Measurements from ENCODE around the gene KCNA3. TPM values are rescaled to one million over a fixed set of nuclear protein-coding genes. Genes with fewer than 3 reads are reported as not detected.
A peak's percentile ranks its signal among the peaks of the same experiment; 100 is the strongest.

KCNA3 gene
- total and polyA plus RNA-seq, 3 donors from 2014 or later: 1.3 to 6.7 (median 3.4) TPM

DNA sequence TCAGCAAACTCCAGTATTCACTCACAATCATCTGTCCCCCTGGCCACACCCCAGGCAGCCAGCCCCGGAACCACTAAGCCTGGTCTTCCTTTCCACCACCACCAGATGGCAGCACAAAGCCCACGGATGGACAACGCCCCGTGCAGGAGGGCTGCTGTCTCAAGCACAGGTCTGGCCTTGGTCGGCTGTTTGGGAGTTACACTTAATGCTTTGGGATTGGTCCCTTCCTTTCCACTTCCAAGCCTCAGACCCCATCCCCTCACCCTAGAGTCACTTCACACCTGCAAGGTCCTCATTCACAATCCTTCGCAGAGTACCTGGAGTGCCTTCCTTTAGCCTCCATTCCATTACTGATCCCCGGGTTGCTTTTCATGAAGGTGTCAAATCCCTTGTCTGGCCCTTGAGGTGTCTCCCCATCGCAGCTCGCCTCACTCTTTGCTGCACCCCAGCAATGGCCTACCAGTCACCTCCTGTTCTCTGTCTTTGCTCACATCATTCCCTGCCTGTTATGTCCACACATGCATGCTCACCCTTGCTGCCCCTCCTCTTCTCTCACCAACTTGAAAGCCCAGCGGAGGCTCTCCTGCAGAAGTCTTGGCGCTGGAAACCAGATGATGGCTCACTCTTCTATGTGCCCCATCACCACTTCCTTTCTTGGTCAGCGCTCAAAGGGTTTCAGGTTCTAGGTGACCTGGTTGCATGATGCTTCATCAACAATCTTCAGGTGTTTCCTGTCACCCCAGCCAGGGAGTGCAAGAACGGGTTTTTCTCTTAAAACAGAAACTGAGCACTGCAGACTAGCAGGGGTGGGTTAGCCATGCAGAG is 43.7 kb downstream of the KCNA3 start:
- H3K9me3 ChIP-seq: no peaks in the 10 kb centered on the region
- no peak overlapping the region for H3K27ac ChIP-seq
- TF ChIP-seq POLR2A (IDR thresholded peaks at IDR 0.05): no peak
- peak; percentile 57 to 82 (median 66) for TF ChIP-seq CTCF (IDR thresholded peaks at IDR 0.05)
- H3K27me3 ChIP-seq: no peaks in the 10 kb centered on the region
- H3K4me1 ChIP-seq: peaks cover 5% of the 10 kb centered on the region
- intact Hi-C loops (cut with DNase I; ENCODE audit: low total_unique reads): loop anchor here (5.0 kb wide), 1 partner anchor 136 kb away; no protein-coding TSS in a partner anchor
- no peaks in the 10 kb centered on the region for H3K36me3 ChIP-seq (ENCODE audit: low read depth, missing control alignments)
- DNase-seq: peak; percentile 84
- WGBS, 2 donors: 37 to 44% methylated on average over 13 of the region's 13 CpGs
- no peak overlapping the region for H3K4me3 ChIP-seq

GRCh38 chr1:110628323-110629105 is 46.2 kb downstream of the KCNA3 start:
- no peak for TF ChIP-seq CTCF (IDR thresholded peaks at IDR 0.05)
- no peak for TF ChIP-seq POLR2A (IDR thresholded peaks at IDR 0.05)
- intact Hi-C loops (cut with DNase I; ENCODE audit: low total_unique reads): no loop called here
- no peak overlapping the region for H3K4me3 ChIP-seq
- no peaks in the 10 kb centered on the region for H3K9me3 ChIP-seq
- H3K4me1 ChIP-seq: no peaks in the 10 kb centered on the region
- 81 to 83% methylated on average over 6 of the region's 6 CpGs for WGBS, 2 donors
- no peaks in the 10 kb centered on the region for H3K27me3 ChIP-seq
- H3K36me3 ChIP-seq (ENCODE audit: low read depth, missing control alignments): no peaks in the 10 kb centered on the region
- DNase-seq: no peak
- H3K27ac ChIP-seq: no peak overlapping the region

GRCh38 chr1:110627764-110628163 is 47.0 kb downstream of the KCNA3 start:
- Histone ChIP-seq H3K9me3 (no peaks in the 10 kb centered on the region), H3K27ac (no peak overlapping the region), H3K4me1 (no peaks in the 10 kb centered on the region), H3K27me3 (no peaks in the 10 kb centered on the region), H3K4me3 (no peak overlapping the region), H3K36me3 (ENCODE audit: low read depth, missing control alignments) (no peaks in the 10 kb centered on the region)
- intact Hi-C loops (cut with DNase I; ENCODE audit: low total_unique reads): no loop called here
- DNase-seq: no peak
- no peak for TF ChIP-seq POLR2A (IDR thresholded peaks at IDR 0.05)
- no peak for TF ChIP-seq CTCF (IDR thresholded peaks at IDR 0.05)
- 92 to 96% methylated on average over 2 of the region's 2 CpGs for WGBS, 2 donors

- Histone ChIP-seq H3K27ac (no peak overlapping the region), H3K4me1 (no peaks in the 10 kb centered on the region), H3K4me3 (no peak overlapping the region), H3K36me3 (ENCODE audit: low read depth, missing control alignments) (no peaks in the 10 kb centered on the region), H3K9me3 (no peaks in the 10 kb centered on the region), H3K27me3 (no peaks in the 10 kb centered on the region)
- TF ChIP-seq POLR2A (IDR thresholded peaks at IDR 0.05) (no peak), CTCF (IDR thresholded peaks at IDR 0.05) (no peak)
- WGBS, 2 donors: 70 to 85% methylated on average over 7 of the region's 7 CpGs
- intact Hi-C loops (cut with DNase I; ENCODE audit: low total_unique reads): no loop called here
- DNase-seq: no peak
These were observed 47.9 kb downstream of the KCNA3 start for GRCh38 chr1:110626889-110627288.

Other genes with a start within 250 kb of the KCNA3 start
- gene PROK1, start 223.8 kb downstream of the KCNA3 start, total RNA-seq: 10 to 100 TPM; 50.4 to 70.6 TPM
- gene PROK1, start 223.8 kb downstream of the KCNA3 start, polyA plus RNA-seq (ENCODE audit: insufficient read depth, low read depth, low replicate concordance): 85.5 TPM
- gene KCNA10, start 155.8 kb downstream of the KCNA3 start, total RNA-seq: under 1 TPM in 1 of 2 donors, not detected in 1; 0.50 TPM
- gene KCNA10, start 155.8 kb downstream of the KCNA3 start, polyA plus RNA-seq (ENCODE audit: insufficient read depth, low read depth, low replicate concordance): 0.21 TPM
- gene KCNA2, start 68.6 kb downstream of the KCNA3 start, total RNA-seq: 1 to 10 TPM; 6.1 TPM
- 3.7 TPM for gene KCNA2, start 68.6 kb downstream of the KCNA3 start, polyA plus RNA-seq (ENCODE audit: insufficient read depth, low read depth, low replicate concordance)
- 1 to 10 TPM; 2.0 to 9.5 TPM for gene CD53, start 198.2 kb upstream of the KCNA3 start, total RNA-seq
- 22.4 TPM for gene CD53, start 198.2 kb upstream of the KCNA3 start, polyA plus RNA-seq (ENCODE audit: insufficient read depth, low read depth, low replicate concordance)

All from testis (tissue), 3 donors.